ENCODE measurements around the gene CBLL1. TPM values are rescaled to one million over a fixed set of nuclear protein-coding genes. Genes with fewer than 3 reads are reported as not detected.

Gene CBLL1
- total and polyA plus RNA-seq, 2 of the 13 experiments (the other 11 are each of a cell fraction or from before 2014, with no cell fraction given) = 8.8 to 10.5 TPM

DNA sequence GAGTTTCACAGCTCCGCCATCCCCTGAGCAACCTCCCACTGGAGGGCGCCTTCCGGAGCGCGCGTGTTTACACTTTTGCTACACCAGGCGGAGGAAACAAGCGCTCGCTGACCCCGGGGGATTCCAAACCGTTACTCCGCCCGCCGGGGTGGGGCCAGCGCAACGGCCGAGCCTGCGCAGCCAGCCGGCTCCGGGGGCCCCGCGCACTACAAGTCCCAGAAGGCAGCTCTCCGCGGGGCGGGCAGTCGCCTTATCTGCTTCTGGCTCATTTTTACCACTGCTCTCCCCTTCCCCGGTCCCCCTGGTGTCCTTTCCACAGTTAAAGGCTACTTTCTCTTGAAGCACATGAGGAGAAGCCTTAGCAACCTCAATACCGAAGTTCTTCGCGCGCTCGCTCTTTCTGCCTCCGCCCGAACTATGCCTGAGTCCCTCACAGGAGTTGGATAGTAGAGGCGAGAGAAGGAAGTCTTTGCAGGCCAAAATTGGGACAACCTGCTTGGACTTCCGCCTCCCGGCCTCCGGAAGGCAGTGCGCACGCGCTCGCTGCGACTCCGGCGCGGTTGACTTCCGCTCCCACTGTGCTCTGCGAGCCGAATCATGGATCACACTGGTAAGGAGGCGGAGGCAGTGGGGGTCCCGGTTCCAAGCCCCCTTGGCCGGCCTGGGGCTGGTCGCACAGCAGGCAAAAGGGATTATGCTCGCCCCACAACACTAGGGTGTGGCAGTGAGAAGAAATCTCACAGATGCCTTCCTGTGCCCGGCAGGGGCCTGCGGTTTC is at the start of gene CBLL1 (continued):
- TF ChIP-seq SMAD3 (CRISPR knock-in tag; IDR thresholded peaks at IDR 0.05) (peak; percentile 17; the same call in 1 of the 2 replicates), NFYC (CRISPR knock-in tag; IDR thresholded peaks at IDR 0.05) (no peak), ZNF619 (CRISPR knock-in tag; IDR thresholded peaks at IDR 0.05) (no peak; the same call in none of the 2 replicates), POGK (CRISPR knock-in tag; conservative IDR thresholded peaks at IDR 0.05) (peak; percentile 80), REST (IDR thresholded peaks at IDR 0.05; ENCODE audit: borderline replicate concordance in 1 of 2, low read depth in 1 of 2, low read length in 2 of 2) (0 out of 4 replicates have a peak, but pooled peaks of 1 of the 2 experiments have one; percentile 14), ATAD3A (CRISPR knock-in tag; IDR thresholded peaks at IDR 0.05) (no peak), ZFP41 (CRISPR knock-in tag; IDR thresholded peaks at IDR 0.05; ENCODE audit: borderline replicate concordance) (no peak; the same call in 1 of the 2 replicates), SALL1 (CRISPR knock-in tag; IDR thresholded peaks at IDR 0.05) (peak; percentile 84), TCF7 (IDR thresholded peaks at IDR 0.05; ENCODE audit: low read depth) (no peak), SNAPC4 (CRISPR knock-in tag; IDR thresholded peaks at IDR 0.05) (peak; percentile 92; the same call in 1 of the 2 replicates), SMARCC2 (IDR thresholded peaks at IDR 0.05) (no peak)
- TF ChIP-seq, protein P1, sequence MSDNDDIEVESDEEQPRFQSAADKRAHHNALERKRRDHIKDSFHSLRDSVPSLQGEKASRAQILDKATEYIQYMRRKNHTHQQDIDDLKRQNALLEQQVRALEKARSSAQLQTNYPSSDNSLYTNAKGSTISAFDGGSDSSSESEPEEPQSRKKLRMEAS (IDR thresholded peaks at IDR 0.05) = peak; percentile 84
- TF ChIP-seq, protein P2, sequence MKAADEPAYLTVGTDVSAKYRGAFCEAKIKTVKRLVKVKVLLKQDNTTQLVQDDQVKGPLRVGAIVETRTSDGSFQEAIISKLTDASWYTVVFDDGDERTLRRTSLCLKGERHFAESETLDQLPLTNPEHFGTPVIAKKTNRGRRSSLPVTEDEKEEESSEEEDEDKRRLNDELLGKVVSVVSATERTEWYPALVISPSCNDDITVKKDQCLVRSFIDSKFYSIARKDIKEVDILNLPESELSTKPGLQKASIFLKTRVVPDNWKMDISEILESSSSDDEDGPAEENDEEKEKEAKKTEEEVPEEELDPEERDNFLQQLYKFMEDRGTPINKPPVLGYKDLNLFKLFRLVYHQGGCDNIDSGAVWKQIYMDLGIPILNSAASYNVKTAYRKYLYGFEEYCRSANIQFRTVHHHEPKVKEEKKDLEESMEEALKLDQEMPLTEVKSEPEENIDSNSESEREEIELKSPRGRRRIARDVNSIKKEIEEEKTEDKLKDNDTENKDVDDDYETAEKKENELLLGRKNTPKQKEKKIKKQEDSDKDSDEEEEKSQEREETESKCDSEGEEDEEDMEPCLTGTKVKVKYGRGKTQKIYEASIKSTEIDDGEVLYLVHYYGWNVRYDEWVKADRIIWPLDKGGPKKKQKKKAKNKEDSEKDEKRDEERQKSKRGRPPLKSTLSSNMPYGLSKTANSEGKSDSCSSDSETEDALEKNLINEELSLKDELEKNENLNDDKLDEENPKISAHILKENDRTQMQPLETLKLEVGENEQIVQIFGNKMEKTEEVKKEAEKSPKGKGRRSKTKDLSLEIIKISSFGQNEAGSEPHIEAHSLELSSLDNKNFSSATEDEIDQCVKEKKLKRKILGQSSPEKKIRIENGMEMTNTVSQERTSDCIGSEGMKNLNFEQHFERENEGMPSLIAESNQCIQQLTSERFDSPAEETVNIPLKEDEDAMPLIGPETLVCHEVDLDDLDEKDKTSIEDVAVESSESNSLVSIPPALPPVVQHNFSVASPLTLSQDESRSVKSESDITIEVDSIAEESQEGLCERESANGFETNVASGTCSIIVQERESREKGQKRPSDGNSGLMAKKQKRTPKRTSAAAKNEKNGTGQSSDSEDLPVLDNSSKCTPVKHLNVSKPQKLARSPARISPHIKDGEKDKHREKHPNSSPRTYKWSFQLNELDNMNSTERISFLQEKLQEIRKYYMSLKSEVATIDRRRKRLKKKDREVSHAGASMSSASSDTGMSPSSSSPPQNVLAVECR (CRISPR knock-in tag; IDR thresholded peaks at IDR 0.05; ENCODE audit: borderline replicate concordance) = peak; percentile 85

All from HepG2 (cell line).